Measurements from ENCODE around the gene OR11A1. TPM values are rescaled to one million over a fixed set of nuclear protein-coding genes. Genes with fewer than 3 reads are reported as not detected.
"Not testable (repeated sequence)": the region's sequence is repeated elsewhere in the genome, so short reads cannot be mapped to it uniquely, and the experiment has no call there.

Gene OR11A1
- total RNA-seq, 1 donor from 2014 or later: not detected

DNA sequence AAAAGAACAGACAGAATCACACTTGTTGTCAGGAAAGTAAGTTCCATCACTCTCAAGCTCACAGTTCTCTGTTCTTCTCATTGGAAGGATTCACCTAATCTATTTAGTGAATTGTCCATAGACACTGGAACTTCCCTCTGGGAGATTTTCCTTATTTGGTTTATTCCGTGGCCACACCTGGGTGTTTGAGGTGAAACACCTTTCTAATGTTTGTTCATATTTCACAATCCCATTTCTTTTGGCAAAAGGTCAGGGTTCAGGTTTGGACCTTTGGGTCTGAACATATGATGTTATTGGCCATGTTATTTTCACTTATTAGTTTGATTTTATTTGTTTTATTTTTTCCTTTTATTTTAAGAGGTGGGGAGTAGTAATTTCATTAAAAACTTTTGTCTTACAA, 26.9 kb upstream of the OR11A1 start:
- DNase-seq (no peak), ATAC-seq (no peak)
- intact Hi-C loops (cut with micrococcal nuclease): no loop called here

GRCh38 chr6:29483186-29483585, 26.3 kb upstream of the OR11A1 start:
- ATAC-seq (no peak), DNase-seq (no peak)
- intact Hi-C loops (cut with micrococcal nuclease): no loop called here

GRCh38 chr6:29479560-29479959, 22.7 kb upstream of the OR11A1 start:
- DNase-seq (no peak), ATAC-seq (no peak)
- intact Hi-C loops (cut with micrococcal nuclease): no loop called here

GRCh38 chr6:29478740-29479139, 21.9 kb upstream of the OR11A1 start:
- no peak for ATAC-seq
- intact Hi-C loops (cut with micrococcal nuclease): no loop called here
- DNase-seq: no peak

DNA sequence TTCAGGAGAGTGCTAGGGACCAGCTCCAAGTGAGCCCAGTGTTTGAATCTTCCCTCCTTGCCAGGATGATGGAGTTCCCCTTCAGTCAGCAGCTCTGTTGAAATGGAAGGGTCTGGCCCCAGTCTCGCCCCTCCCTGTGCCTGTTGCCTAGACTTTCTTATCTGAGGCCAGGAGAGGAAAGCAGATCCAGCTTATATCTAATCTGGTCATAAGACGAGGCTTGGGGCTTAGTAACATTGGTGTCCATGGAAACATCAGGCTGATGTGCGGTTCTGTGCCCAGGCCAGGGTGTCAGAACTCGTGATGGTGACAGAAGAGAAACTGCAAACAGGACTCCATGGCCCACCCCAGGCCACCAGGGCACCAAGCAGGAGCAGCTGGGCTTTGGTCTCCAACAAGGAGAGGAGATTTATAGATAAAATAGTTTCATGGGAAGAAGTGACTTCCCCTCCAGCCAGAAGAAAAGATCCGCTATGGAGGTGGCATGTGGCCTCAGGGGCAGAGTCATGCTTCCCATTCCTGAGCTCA, 21.1 kb upstream of the OR11A1 start:
- no peak for DNase-seq
- intact Hi-C loops (cut with micrococcal nuclease): no loop called here
- ATAC-seq: no peak

DNA sequence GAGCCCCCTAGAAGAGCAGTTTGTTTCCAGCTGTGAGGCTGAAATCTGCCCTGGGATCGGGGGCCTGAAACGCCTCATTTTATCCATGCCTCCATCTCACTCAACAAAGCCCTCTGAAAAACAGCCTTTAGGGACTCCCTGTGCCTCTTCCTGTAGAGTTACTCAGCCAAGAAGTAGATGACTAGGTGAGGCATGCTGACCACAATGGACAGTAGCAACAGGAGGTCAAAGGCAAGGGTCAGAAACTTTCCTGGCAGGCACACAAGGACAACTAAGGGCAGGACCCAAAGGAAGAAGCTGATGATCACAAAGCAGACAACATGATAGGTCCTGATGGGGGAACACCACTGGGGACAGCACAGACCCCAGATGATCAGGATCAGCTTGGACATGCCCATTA, 18.1 kb upstream of the OR11A1 start:
- no peak for DNase-seq
- intact Hi-C loops (cut with micrococcal nuclease): no loop called here
- no peak for ATAC-seq

DNA sequence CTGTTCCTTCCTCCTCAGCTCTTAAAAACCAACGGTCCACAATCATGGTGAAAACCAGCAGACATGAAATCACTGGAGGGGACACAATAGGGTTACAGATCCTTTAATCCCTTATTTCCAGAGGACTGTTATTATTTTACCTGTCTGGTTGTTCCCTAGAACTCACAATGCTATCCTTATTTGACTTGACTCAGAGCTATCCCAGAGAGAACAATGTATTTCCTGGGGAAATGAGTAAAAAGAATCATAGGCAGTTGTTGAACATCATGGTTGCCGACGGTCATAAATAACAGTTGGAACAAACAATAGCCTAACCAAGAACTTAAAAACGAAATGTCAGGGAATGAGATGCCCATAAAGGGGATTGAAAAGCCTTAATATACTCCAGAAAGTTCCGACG, 9.4 kb upstream of the OR11A1 start:
- DNase-seq (no peak), ATAC-seq (no peak)
- intact Hi-C loops (cut with micrococcal nuclease): no loop called here

DNA sequence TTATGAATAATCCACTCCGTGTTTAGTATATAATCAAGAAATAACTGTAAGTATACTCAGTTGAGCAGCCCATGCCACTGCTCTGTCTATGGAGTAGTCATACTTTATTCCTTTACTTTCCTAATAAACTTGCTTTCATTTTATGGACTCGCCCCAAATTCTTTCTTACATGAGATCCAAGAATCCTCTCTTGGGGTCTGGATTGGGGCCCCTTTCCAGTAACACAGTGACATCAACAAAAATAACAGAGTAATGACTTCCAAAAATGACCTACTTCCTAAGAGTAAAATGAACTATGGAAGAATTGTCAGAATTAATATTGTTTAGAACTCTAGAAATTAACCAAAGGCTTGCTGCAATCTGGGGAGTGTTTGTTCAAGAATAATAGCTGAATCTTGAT, 8.9 kb upstream of the OR11A1 start:
- no peak for DNase-seq
- ATAC-seq: no peak
- intact Hi-C loops (cut with micrococcal nuclease): no loop called here

GRCh38 chr6:29465279-29465678, 8.4 kb upstream of the OR11A1 start:
- no peak for DNase-seq
- intact Hi-C loops (cut with micrococcal nuclease): no loop called here
- ATAC-seq: no peak

GRCh38 chr6:29462022-29462421, 5.2 kb upstream of the OR11A1 start:
- ATAC-seq (no peak), DNase-seq (no peak)
- intact Hi-C loops (cut with micrococcal nuclease): no loop called here

GRCh38 chr6:29461021-29461814, 4.3 kb upstream of the OR11A1 start:
- intact Hi-C loops (cut with micrococcal nuclease): no loop called here
- no peak for DNase-seq
- no peak for ATAC-seq

GRCh38 chr6:29451471-29452193, 5.2 kb downstream of the OR11A1 start:
- no peak for DNase-seq
- no peak for ATAC-seq
- intact Hi-C loops (cut with micrococcal nuclease): no loop called here

DNA sequence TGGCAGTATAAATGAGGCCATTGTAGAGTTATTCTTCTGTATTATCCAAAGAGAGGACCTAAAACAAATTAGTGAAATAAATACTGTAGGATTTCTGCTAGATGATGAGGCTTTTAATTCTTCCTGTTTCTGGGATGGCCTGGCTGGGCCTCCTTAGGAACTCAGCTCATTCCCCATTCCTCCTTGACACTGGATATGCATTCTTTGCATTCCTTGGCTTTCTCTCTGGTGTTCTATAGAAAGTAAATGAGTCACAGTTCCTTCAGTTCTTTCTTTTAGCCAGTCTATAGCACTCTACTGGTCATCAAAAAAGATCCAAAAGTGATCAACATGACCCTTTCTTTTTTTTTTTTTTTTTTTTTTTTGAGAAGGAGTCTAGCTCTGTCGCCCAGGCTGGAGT, 9.2 kb downstream of the OR11A1 start:
- intact Hi-C loops (cut with micrococcal nuclease): no loop called here
- DNase-seq (no peak), ATAC-seq (no peak)

GRCh38 chr6:29444031-29444430, 12.8 kb downstream of the OR11A1 start:
- ATAC-seq; intact Hi-C loops (cut with micrococcal nuclease); DNase-seq: not testable (repeated sequence)

- no peak for DNase-seq
- no peak for ATAC-seq
- intact Hi-C loops (cut with micrococcal nuclease): no loop called here
Observed at GRCh38 chr6:29442719-29443118, 14.2 kb downstream of the OR11A1 start.

GRCh38 chr6:29439006-29439405, 17.9 kb downstream of the OR11A1 start, which contains the start of gene OR10C1:
TSS of gene OR10C1 (plus strand) at chr6:29439306. CDS start at chr6:29440016, 710 bp downstream.
- ATAC-seq: no peak
- intact Hi-C loops (cut with micrococcal nuclease): no loop called here
- no peak for DNase-seq

- ATAC-seq; DNase-seq; intact Hi-C loops (cut with micrococcal nuclease): not testable (repeated sequence)
Observed at GRCh38 chr6:29436730-29437129, 20.1 kb downstream of the OR11A1 start.

- intact Hi-C loops (cut with micrococcal nuclease): no loop called here
- ATAC-seq (no peak), DNase-seq (no peak)
Observed at GRCh38 chr6:29426654-29427053, 30.2 kb downstream of the OR11A1 start.

DNA sequence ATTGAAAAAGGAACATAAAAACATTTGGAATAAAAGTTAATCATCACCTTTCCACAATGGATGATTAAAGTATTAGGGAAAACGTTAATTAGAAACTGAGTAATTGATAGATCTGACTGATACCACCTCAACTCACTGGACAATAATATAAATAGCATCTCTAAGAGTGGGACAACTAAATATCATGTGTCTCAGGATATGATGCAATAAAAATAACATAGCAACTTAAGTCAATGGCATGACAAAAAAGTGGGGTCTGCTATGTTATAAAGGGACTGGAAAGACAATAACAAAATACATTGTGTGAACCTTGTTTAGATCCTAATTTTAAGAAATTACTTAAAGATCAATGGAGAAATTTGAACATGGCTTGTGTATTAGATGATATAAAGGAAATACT, 31.8 kb downstream of the OR11A1 start:
- DNase-seq (no peak), ATAC-seq (no peak)
- intact Hi-C loops (cut with micrococcal nuclease): no loop called here

- intact Hi-C loops (cut with micrococcal nuclease): no loop called here
- DNase-seq (no peak), ATAC-seq (no peak)
Observed at GRCh38 chr6:29424575-29424974, 32.3 kb downstream of the OR11A1 start.
